Upper lobe of left lung (tissue), 4 donors: ENCODE measurements around the gene RUNX2.

Experiments
- CTCF ChIP-seq, 6 experiments: fragments of 450-650 bp in 4 of 6; fragments of 200-600 bp in 2 of 6; sonication (generic) in 2 of 6; IDR thresholded peaks; one replicate each; pipeline ENCODE4 v1.5.1; 2016 to 2019; ENCODE audit warnings: antibody characterized with exemption in 6 of 6
- EP300 ChIP-seq, 4 donors: sonication (generic); formaldehyde crosslinking; IDR thresholded peaks; one replicate each; pipeline ENCODE4 v1.5.1; 2017; ENCODE audit warnings: antibody characterized with exemption in 4 of 4, control low read depth in 2 of 4
- POLR2A ChIP-seq, 4 donors: fragments of 450-650 bp; IDR thresholded peaks; one replicate each; pipeline ENCODE4 v1.5.1; 2016 to 2017; ENCODE audit warnings: antibody characterized with exemption in 4 of 4, mild to moderate bottlenecking in 2 of 4
- POLR2AphosphoS5 ChIP-seq, 2 donors: sonication (generic); formaldehyde crosslinking; IDR thresholded peaks; one replicate each; pipeline ENCODE4 v1.5.1; 2017; ENCODE audit warnings: antibody characterized with exemption in 2 of 2

- TF ChIP-seq POLR2A (IDR thresholded peaks at IDR 0.05) (no peak), CTCF (IDR thresholded peaks at IDR 0.05) (no peak), POLR2AphosphoS5 (IDR thresholded peaks at IDR 0.05) (no peak), EP300 (IDR thresholded peaks at IDR 0.05) (no peak)
Observed at GRCh38 chr6:45527210-45527609, 199.1 kb downstream of the RUNX2 start.
